Astrocyte (in vitro differentiated cells and primary cell): Measurements from ENCODE around the gene NME7. TPM values are rescaled to one million over a fixed set of nuclear protein-coding genes. Genes with fewer than 3 reads are reported as not detected.

Source experiments
- DNase-seq: peaks from one replicate; pipeline ENCODE4 v3.0.0-alpha.2; 2010; ENCODE audit warnings: low read depth
- FAIRE-seq: peaks from 2 replicates; lab custom pipeline; 2011; peaks lifted over from hg19 to GRCh38; lab: Jason Lieb, UNC
- H2AFZ ChIP-seq: 2 replicates; pipeline ENCODE4 v1.6.0; 2012; ENCODE audit warnings: low read depth, low read length, inconsistent platforms
- H3K27ac ChIP-seq: 2 replicates; pipeline ENCODE4 v1.5.1; 2011; ENCODE audit warnings: low read depth, low read length, inconsistent platforms
- H3K27me3 ChIP-seq: 2 replicates; pipeline ENCODE4 v1.6.0; 2011; ENCODE audit warnings: low read length, inconsistent platforms; ENCODE audit not compliant: insufficient read depth
- H3K36me3 ChIP-seq: 2 replicates; pipeline ENCODE4 v1.5.1; 2011; ENCODE audit warnings: low read length, inconsistent platforms; ENCODE audit not compliant: insufficient read depth
- H3K4me1 ChIP-seq: 2 replicates; pipeline ENCODE4 v1.5.1; 2011; ENCODE audit warnings: low read length, inconsistent platforms; ENCODE audit not compliant: insufficient read depth
- H3K4me2 ChIP-seq: 2 replicates; pipeline ENCODE4 v1.6.0; 2012; ENCODE audit warnings: low read length, inconsistent platforms
- H3K4me3 ChIP-seq: 2 replicates; pipeline ENCODE4 v1.5.1; 2011; ENCODE audit warnings: low read depth, mild to moderate bottlenecking, low read length, inconsistent platforms; ENCODE audit not compliant: insufficient read depth
- H3K79me2 ChIP-seq: 2 replicates; pipeline ENCODE4 v1.6.0; 2012; ENCODE audit warnings: mild to moderate bottlenecking, low read length, inconsistent platforms; ENCODE audit not compliant: insufficient read depth
- H3K9ac ChIP-seq: 2 replicates; pipeline ENCODE4 v1.6.0; 2012; ENCODE audit warnings: mild to moderate bottlenecking, low read length, inconsistent platforms
- H3K9me3 ChIP-seq: 2 replicates; pipeline ENCODE4 v1.5.1; 2012; ENCODE audit warnings: low read depth, mild to moderate bottlenecking, low read length, inconsistent platforms; ENCODE audit not compliant: insufficient read depth
- H4K20me1 ChIP-seq: 2 replicates; pipeline ENCODE4 v1.6.0; 2012; ENCODE audit warnings: low read length, inconsistent platforms; ENCODE audit not compliant: insufficient read depth
- H3K27ac Mint-ChIP-seq: one replicate; pipeline ENCODE4 v1.8.0; 2021; ENCODE audit warnings: mild to moderate bottlenecking, mixed read lengths; ENCODE audit not compliant: unreplicated experiment
- H3K27me3 Mint-ChIP-seq: one replicate; pipeline ENCODE4 v1.8.0; 2021; ENCODE audit warnings: low read depth, mixed read lengths; ENCODE audit not compliant: unreplicated experiment
- H3K36me3 Mint-ChIP-seq: one replicate; pipeline ENCODE4 v1.8.0; 2021; ENCODE audit warnings: low read depth, mixed read lengths; ENCODE audit not compliant: unreplicated experiment
- H3K4me1 Mint-ChIP-seq: one replicate; pipeline ENCODE4 v1.8.0; 2021; ENCODE audit warnings: low read depth, mixed read lengths; ENCODE audit not compliant: unreplicated experiment
- H3K4me3 Mint-ChIP-seq: one replicate; pipeline ENCODE4 v1.8.0; 2021; ENCODE audit warnings: mild to moderate bottlenecking, moderate library complexity, mixed read lengths; ENCODE audit not compliant: unreplicated experiment
- H3K9me3 Mint-ChIP-seq: one replicate; pipeline ENCODE4 v1.8.0; 2021; ENCODE audit warnings: mild to moderate bottlenecking, mixed read lengths; ENCODE audit not compliant: unreplicated experiment
- CTCF ChIP-seq: IDR thresholded peaks from 2 replicates; pipeline ENCODE4 v1.5.1; 2011; ENCODE audit warnings: low read depth, mild to moderate bottlenecking, inconsistent platforms, low read length, moderate library complexity; ENCODE audit not compliant: insufficient read depth
- EZH2 ChIP-seq: IDR thresholded peaks from 2 replicates; pipeline ENCODE4 v1.6.1; 2012; ENCODE audit warnings: mild to moderate bottlenecking, low read length, inconsistent platforms; ENCODE audit not compliant: insufficient read depth
- total RNA-seq: library from RNA; stranded (reverse); gene quantifications from 2 replicates; pipeline ENCODE4 v1.2.1, GENCODE V29; 2021

The NME7 gene
- total RNA-seq, 1 donor from 2014 or later, result 21.2 TPM

- FAIRE-seq, result no peak
- Histone ChIP-seq H3K36me3 (peaks cover 15% of the 10 kb centered on the region), H3K9me3 (no peaks in the 10 kb centered on the region), H2AFZ (no peak overlapping the region), H3K27ac (no peak overlapping the region), H3K4me3 (no peak overlapping the region), H3K4me2 (no peak overlapping the region), H3K27me3 (no peaks in the 10 kb centered on the region), H3K79me2 (peaks cover 38% of the 10 kb centered on the region), H3K9ac (no peak overlapping the region), H4K20me1 (no peaks in the 10 kb centered on the region), H3K4me1 (peaks cover 25% of the 10 kb centered on the region)
- no peak for TF ChIP-seq EZH2
- no peak for TF ChIP-seq CTCF
- peaks cover 34% of the 10 kb centered on the region for H3K4me1 Mint-ChIP-seq
- DNase-seq, result no peak
- H3K9me3 Mint-ChIP-seq, result no peaks in the 10 kb centered on the region
- no peaks in the 10 kb centered on the region for H3K27me3 Mint-ChIP-seq
- H3K4me3 Mint-ChIP-seq, result no peak overlapping the region
- H3K27ac Mint-ChIP-seq, result no peak overlapping the region
- peaks cover 26% of the 10 kb centered on the region for H3K36me3 Mint-ChIP-seq
Observed at GRCh38 chr1:169124459-169124858, 243.1 kb downstream of the NME7 start.

- Histone ChIP-seq H3K9ac (no peak overlapping the region), H3K27ac (no peak overlapping the region), H3K4me3 (no peak overlapping the region), H3K4me2 (no peak overlapping the region), H4K20me1 (no peaks in the 10 kb centered on the region), H3K9me3 (no peaks in the 10 kb centered on the region), H3K27me3 (no peaks in the 10 kb centered on the region), H3K79me2 (peaks cover 38% of the 10 kb centered on the region), H3K36me3 (peaks cover 18% of the 10 kb centered on the region), H3K4me1 (peaks cover 22% of the 10 kb centered on the region), H2AFZ (no peak overlapping the region)
- no peak for TF ChIP-seq EZH2
- TF ChIP-seq CTCF, result no peak
- H3K4me3 Mint-ChIP-seq, result no peak overlapping the region
- DNase-seq (no peak), FAIRE-seq (no peak)
- H3K9me3 Mint-ChIP-seq, result no peaks in the 10 kb centered on the region
- peaks cover 26% of the 10 kb centered on the region for H3K36me3 Mint-ChIP-seq
- H3K27me3 Mint-ChIP-seq, result no peaks in the 10 kb centered on the region
- no peak overlapping the region for H3K27ac Mint-ChIP-seq
- H3K4me1 Mint-ChIP-seq, result peaks cover 32% of the 10 kb centered on the region
Observed at GRCh38 chr1:169122976-169123375, 244.6 kb downstream of the NME7 start.

DNA sequence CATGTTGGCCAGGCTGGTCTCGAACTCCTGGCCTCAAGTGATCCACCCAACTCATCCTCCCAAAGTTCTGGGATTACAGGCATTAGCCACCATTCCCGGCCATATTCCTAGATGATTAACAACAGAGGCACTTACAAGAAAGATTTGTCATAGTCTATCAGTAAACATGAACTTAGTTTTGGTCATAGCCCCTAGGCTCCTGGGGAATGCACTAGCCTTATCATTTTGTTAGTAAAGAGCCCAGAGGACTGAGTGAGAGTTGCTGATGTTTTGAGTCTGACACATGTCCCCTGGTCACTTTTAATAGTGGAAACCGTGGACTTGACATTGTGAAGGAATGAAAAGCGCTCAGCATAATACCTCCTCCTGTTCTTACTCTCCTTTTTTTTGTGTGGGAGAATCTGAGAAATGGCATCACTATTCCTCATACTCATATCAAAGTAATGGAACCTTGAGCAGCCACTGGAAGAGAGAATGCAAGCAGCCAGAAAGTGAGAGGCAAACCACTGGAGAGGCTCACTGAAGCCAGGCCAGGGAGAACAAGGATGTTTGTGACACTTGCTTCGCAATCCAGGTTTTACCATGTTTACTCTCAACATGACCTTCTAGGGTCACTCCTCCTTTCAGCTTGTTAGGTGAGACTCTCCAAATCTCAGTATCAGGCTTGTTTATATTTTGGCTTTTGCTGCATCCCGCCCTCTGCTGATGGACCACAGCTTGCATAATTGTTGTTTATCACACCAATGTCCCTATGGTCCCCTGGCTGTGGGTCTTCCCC is 246.3 kb downstream of the NME7 start:
- H3K27ac Mint-ChIP-seq, result no peak overlapping the region
- H3K4me1 Mint-ChIP-seq, result peaks cover 42% of the 10 kb centered on the region

More for the DNA sequence above, 246.3 kb downstream of the NME7 start:
- TF ChIP-seq CTCF (no peak), EZH2 (no peak)
- no peaks in the 10 kb centered on the region for H3K9me3 Mint-ChIP-seq
- Histone ChIP-seq H3K36me3 (peaks cover 7% of the 10 kb centered on the region), H3K4me3 (no peak overlapping the region), H3K27ac (no peak overlapping the region), H4K20me1 (no peaks in the 10 kb centered on the region), H3K4me2 (no peak overlapping the region), H3K27me3 (no peaks in the 10 kb centered on the region), H3K79me2 (peaks cover 52% of the 10 kb centered on the region), H2AFZ (no peak overlapping the region), H3K4me1 (peaks cover 21% of the 10 kb centered on the region), H3K9ac (no peak overlapping the region), H3K9me3 (no peaks in the 10 kb centered on the region)
- H3K36me3 Mint-ChIP-seq, result peaks cover 25% of the 10 kb centered on the region
- H3K4me3 Mint-ChIP-seq, result no peak overlapping the region
- DNase-seq (no peak), FAIRE-seq (no peak)
- no peaks in the 10 kb centered on the region for H3K27me3 Mint-ChIP-seq
